ENCODE data around the gene MAGI3. TPM values are rescaled to one million over a fixed set of nuclear protein-coding genes. Genes with fewer than 3 reads are reported as not detected.

MAGI3 gene
- total and polyA plus RNA-seq, 8 donors = 4.6 to 24.2 (median 15.6) TPM

- TF ChIP-seq CTCF (IDR thresholded peaks at IDR 0.05) = no peak
Measured at GRCh38 chr1:113691184-113691583, 300.9 kb downstream of the MAGI3 start.

GRCh38 chr1:113692342-113692741 lies 302.0 kb downstream of the MAGI3 start:
- 87 to 91% methylated on average over 2 of the region's 2 CpGs for WGBS, 2 donors
- H3K9me3 ChIP-seq = peaks cover 0 to 11% (median 0%) of the 10 kb centered on the region in 4 donors
- H3K36me3 ChIP-seq = no peaks in the 10 kb centered on the region
- H3K4me3 ChIP-seq = no peak overlapping the region
- intact Hi-C loops (cut with DNase I) = no loop called here
- FAIRE-seq (no peak), DNase-seq (no peak), ATAC-seq (no peak)
- no peak for TF ChIP-seq CTCF (IDR thresholded peaks at IDR 0.05)
- H3K27me3 ChIP-seq = no peaks in the 10 kb centered on the region
- no peaks in the 10 kb centered on the region for H3K4me1 ChIP-seq
- no peak overlapping the region for H3K27ac ChIP-seq

More at GRCh38 chr1:113691184-113691583, 300.9 kb downstream of the MAGI3 start:
- intact Hi-C loops (cut with DNase I) = no loop called here
- DNase-seq (no peak), FAIRE-seq (no peak), ATAC-seq (no peak)
- Histone ChIP-seq H3K27ac (no peak overlapping the region), H3K9me3 (peaks cover 0 to 11% (median 0%) of the 10 kb centered on the region in 4 donors), H3K4me3 (no peak overlapping the region), H3K27me3 (no peaks in the 10 kb centered on the region), H3K36me3 (no peaks in the 10 kb centered on the region), H3K4me1 (no peaks in the 10 kb centered on the region)
- 94 to 98% methylated on average over 2 of the region's 2 CpGs for WGBS, 2 donors

- H3K27me3 ChIP-seq = no peaks in the 10 kb centered on the region
- H3K9me3 ChIP-seq = peaks cover 0 to 11% (median 0%) of the 10 kb centered on the region in 4 donors
- DNase-seq (no peak), FAIRE-seq (no peak), ATAC-seq (no peak)
- no peak for TF ChIP-seq CTCF (IDR thresholded peaks at IDR 0.05)
- no peak overlapping the region for H3K4me3 ChIP-seq
- intact Hi-C loops (cut with DNase I) = no loop called here
- H3K27ac ChIP-seq = no peak overlapping the region
- no peaks in the 10 kb centered on the region for H3K4me1 ChIP-seq
- WGBS, 2 donors = 58 to 59% methylated on average over 4 of the region's 4 CpGs
- H3K36me3 ChIP-seq = no peaks in the 10 kb centered on the region
Measured at GRCh38 chr1:113692824-113693431, 302.6 kb downstream of the MAGI3 start.

- H3K4me1 ChIP-seq = no peaks in the 10 kb centered on the region
- H3K27ac ChIP-seq = no peak overlapping the region
- DNase-seq (no peak), ATAC-seq (no peak), FAIRE-seq (no peak)
- no peak for TF ChIP-seq CTCF (IDR thresholded peaks at IDR 0.05)
- H3K36me3 ChIP-seq = no peaks in the 10 kb centered on the region
- H3K27me3 ChIP-seq = no peaks in the 10 kb centered on the region
- no peak overlapping the region for H3K4me3 ChIP-seq
- peaks cover 0 to 11% (median 0%) of the 10 kb centered on the region in 4 donors for H3K9me3 ChIP-seq
- intact Hi-C loops (cut with DNase I) = no loop called here
Measured at GRCh38 chr1:113694910-113695309, 304.6 kb downstream of the MAGI3 start.

GRCh38 chr1:113701429-113701828 lies 311.1 kb downstream of the MAGI3 start:
- intact Hi-C loops (cut with DNase I) = no loop called here
- DNase-seq (no peak), FAIRE-seq (no peak), ATAC-seq (no peak)
- Histone ChIP-seq H3K9me3 (no peaks in the 10 kb centered on the region), H3K27ac (no peak overlapping the region), H3K36me3 (no peaks in the 10 kb centered on the region), H3K4me3 (no peak overlapping the region), H3K4me1 (no peaks in the 10 kb centered on the region), H3K27me3 (no peaks in the 10 kb centered on the region)
- WGBS, 2 donors = 93 to 95% methylated on average over 3 of the region's 3 CpGs
- TF ChIP-seq CTCF (IDR thresholded peaks at IDR 0.05) = no peak

Measured in pancreas (tissue), 10 donors.